Right renal pelvis (tissue), 4 donors: ENCODE results near the gene ATP1B3. TPM values are rescaled to one million over a fixed set of nuclear protein-coding genes. Genes with fewer than 3 reads are reported as not detected.
"Not testable (repeated sequence)": the region's sequence is repeated elsewhere in the genome, so short reads cannot be mapped to it uniquely, and the experiment has no call there.

Source experiments
- DNase-seq, 4 donors: peaks; one replicate each; pipeline ENCODE4 v3.0.0-alpha.2; 2013; ENCODE audit warnings: low read depth in 4 of 4, low spot score in 3 of 4, missing footprints in 1 of 4
- polyA plus RNA-seq, 4 donors: library from polyadenylated mRNA; unstranded; fragments of 120-200 nt; gene quantifications; one replicate each; pipeline ENCODE4 v1.2.1, GENCODE V29; 2013; ENCODE audit not compliant: insufficient read length in 4 of 4

ATP1B3 gene
- polyA plus RNA-seq, 4 donors, result 170 to 205 (median 189) TPM

DNA sequence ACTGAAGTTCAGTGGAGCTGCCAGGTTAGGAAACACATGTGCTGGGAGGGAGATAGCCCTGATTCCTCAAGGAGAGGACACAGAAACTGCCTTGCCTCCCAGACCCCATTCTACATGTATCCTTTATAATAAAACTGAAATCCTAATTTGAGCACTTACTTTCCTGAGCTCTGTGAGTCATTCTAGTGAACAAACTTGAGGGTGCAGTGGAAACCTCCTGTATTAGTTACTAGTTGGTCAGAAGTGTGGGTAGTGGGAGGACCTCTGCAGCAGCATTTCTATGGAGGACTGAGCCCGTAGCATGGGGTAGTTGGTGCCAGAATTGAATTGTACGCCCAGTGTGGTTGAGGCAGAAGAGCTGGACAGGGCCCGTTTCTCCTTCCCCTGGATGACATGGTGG is 23.9 kb downstream of the ATP1B3 start:
- no peak for DNase-seq

- no peak for DNase-seq
These were observed 25.5 kb downstream of the ATP1B3 start for GRCh38 chr3:141901914-141902313.

DNA sequence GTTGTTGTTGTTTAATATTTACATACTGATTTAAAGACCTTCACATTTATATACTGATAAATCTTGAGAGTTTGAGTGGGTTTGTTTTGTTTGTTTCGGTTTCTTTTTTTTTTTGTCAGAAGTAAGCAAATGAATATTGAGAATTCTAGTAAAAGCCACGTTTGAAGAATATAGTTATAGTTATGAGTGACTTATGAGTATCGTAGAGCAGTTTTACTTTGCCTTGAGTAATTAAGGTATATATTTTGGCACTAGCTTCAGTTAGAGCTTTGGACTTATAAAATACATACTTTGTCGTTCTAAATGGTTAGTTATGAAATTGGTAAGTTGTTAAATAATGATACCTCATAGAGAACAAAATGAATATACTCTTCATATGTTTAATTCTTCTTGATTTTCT is 27.8 kb downstream of the ATP1B3 start:
- no peak for DNase-seq

- DNase-seq, result no peak
These were observed 28.7 kb downstream of the ATP1B3 start for GRCh38 chr3:141905129-141905528.

GRCh38 chr3:141909408-141909807 is 33.0 kb downstream of the ATP1B3 start:
- DNase-seq, result no peak

DNA sequence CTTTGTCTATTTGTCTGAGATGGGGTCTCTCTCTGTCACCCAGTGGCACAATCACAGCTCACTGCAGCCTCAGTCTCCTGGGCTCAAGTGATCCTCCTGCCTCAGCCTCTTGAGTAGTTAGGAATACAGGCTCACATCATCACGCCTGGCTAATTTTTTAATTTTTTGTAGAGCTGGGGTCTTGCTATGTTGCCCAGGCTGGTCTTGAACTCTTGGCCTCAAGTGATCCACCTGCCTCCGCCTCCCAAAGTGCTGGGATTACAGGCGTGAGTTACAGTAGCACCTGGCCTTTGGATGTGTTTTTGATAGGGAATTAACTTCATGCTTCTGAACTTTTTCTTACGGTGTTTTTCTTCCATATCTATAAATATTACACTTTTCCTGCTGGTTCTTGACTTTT is 33.5 kb downstream of the ATP1B3 start:
- not testable (repeated sequence) for DNase-seq

- no peak for DNase-seq
These were observed 36.8 kb downstream of the ATP1B3 start for GRCh38 chr3:141913150-141913811.

DNA sequence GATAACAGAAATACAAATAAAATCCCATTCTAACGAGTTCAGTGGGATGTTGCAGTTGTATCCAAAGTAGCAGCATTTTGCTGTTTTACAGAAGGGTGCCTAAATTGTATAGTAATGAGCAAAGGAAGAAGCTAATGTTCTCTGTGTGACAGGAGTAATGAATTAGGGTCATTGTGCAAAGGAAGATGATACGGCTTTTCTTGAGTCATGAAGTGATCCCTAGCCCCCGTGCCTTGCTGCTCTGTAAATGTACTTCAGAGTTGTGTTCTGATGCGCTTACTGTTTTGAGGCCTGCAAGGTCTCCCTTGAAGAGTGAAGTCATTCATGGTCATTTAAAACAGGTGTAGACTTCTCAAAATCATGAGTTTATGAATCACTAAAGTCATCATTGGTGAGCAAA is 37.9 kb downstream of the ATP1B3 start:
- DNase-seq, result no peak

- no peak for DNase-seq
These were observed 38.6 kb downstream of the ATP1B3 start for GRCh38 chr3:141915016-141915415.

DNA sequence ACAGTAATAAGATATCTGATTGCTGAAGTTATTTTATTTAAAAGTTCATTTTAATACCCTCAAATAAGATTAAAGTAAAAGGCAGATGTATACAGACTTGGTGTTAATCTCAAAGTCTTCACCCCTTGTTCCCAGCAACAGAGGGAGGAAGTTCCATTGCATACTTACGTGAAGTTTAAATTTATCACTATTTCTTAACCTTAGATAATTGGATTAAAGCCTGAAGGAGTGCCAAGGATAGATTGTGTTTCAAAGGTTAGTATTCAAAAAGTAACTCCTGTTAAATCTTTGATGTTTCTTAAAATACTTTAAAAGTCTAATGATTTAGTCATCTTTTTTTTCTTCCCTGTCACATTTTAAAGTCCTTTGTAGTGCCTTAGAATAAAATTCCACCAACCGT is 39.3 kb downstream of the ATP1B3 start:
- DNase-seq, result no peak

GRCh38 chr3:141920701-141921100 is 44.3 kb downstream of the ATP1B3 start:
- no peak for DNase-seq

DNA sequence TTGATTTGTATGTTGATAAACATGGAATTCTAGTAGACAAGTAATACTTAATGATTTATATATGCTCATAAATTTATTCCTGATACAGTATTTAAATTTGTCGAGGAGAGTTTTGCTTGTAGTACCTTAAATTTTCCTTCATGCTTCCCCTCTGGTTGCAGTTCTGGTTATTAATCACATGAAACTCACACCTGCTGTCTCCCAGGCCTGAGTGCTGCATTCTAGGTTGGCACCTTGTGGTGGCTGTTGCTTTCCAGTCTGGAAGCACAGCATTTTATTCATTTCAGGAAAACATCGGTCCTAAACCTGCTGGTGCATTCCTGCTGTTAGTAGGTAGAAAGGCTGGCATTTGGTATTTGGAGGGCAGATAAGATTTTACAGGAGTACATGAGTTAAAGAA is 44.9 kb downstream of the ATP1B3 start:
- DNase-seq, result no peak

DNA sequence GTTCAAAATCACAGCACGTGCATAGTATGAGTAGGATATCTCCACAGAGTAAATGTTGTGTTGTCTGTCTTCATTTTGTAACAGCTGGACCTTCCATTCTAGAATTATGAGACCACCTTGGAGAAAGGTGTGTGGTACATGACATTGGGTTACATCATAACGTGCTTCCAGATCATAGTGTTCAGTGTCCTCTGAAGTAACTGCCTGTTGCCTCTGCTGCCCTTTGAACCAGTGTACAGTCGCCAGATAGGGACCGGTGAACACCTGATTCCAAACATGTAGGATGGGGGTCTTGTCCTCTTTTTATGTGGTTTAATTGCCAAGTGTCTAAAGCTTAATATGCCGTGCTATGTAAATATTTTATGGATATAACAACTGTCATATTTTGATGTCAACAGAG is 49.2 kb downstream of the ATP1B3 start:
- not testable (repeated sequence) for DNase-seq

DNA sequence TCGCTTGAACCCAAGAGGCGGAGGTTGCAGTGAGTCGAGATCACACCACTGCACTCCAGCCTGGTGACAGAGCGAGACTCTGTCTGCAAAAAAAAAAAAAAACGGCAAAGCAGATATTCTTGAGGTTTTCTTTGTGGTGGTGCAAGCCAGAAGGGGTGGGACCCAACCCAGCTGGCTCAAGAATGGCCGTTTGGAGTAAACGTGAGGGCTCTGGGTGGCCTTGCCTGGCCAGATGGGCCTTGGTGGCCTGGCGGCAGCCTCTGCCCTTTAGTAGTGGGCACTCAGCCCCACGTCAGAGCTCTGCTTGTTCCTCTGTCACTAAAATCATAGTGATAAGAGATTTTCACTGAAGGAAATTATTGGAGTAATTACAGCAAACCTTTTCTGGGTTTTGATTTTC is 50.5 kb downstream of the ATP1B3 start:
- no peak for DNase-seq

GRCh38 chr3:141928631-141929270 is 52.3 kb downstream of the ATP1B3 start:
- no peak for DNase-seq

GRCh38 chr3:141929341-141929995 is 53.0 kb downstream of the ATP1B3 start:
- no peak for DNase-seq

DNA sequence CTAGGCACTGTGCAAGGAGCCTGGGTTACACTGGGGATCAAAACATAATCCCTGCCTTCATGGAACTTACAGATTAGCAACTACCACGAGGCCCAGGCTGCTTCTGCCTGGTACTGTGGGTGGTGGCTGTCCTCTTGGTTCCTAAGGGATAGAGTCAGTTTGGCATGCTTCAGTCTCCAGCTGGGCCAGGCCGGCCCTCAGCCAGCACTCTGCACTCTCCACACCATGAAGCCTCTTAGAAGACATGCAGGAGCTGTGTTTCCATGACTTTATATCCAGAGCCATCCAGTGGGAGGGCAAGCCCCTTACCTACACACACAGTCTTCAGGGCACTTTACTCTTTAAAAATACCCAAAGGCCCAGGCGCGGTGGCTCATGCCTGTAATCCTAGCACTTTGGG is 54.4 kb downstream of the ATP1B3 start:
- no peak for DNase-seq

DNA sequence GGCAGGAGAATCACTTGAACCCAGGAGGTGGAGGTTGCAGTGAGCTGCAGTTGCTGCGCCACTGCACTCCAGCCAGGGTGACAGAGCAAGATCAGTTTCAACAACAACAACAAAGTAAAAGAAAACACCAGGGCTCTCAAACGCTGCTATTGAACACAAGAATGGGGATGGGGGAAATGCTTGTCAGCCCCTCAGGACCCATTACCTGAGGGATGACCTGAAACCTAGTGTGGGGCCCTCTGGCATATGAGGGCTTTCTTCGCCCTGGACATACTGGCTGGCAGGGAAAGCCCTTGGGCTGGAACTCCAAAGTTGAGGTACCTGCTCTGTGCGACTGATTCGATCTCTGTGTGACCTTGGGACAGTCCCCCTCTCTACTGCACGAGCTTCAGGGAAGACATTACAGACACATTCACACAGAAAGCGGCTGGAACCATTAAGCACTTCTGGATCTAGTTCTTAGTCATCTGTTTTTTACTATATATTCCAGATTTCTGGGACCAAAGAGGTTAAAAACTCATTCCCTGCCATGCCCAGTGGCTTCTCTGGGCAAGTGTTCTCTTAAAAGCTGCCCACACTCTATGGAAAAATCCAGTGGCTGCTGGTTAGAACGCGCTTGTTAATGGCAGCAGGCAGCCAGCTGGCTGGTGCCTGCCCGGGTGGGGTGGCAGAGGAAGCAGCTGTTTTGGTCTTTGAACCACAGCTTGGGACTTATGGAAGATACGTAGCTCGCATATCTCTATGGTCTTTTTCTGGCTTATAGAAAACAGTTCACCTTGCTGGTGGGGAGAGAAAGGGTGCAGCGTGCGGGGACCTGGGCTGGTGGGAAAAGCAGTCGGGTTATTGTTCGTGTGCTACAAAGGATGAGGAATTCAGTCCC is 57.2 kb downstream of the ATP1B3 start:
- DNase-seq, result no peak

GRCh38 chr3:141934354-141934753 is 57.9 kb downstream of the ATP1B3 start:
- no peak for DNase-seq

DNA sequence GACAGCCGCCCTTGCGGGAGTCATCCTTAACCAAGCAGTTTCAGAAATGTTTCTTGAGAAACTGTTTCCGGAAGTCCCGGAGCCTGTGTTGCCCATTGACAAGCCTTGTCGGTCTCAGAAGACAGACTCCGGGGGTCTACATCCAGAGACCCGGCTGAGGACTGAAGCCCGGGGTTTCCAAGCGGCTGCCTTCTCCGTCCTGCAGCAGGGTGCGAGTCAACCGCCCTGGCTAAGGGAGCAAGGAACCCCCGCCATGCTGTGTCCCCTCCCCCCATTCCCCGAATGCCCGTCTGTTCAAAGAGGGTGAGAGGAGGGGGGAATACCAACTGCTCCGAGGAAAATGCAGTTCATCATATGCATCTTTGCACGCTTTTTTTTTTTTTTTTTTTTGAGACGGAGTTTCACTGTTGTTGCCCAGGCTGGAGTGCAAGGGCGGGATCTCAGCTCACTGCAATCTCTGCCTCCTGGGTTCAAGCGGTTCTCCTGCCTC is 61.6 kb downstream of the ATP1B3 start:
- DNase-seq, result no peak

- no peak for DNase-seq
These were observed 63.3 kb downstream of the ATP1B3 start for GRCh38 chr3:141939759-141940158.
